ENCODE data around the gene RASGRF2.
A peak's percentile ranks its signal among the peaks of the same experiment; 100 is the strongest.

Gene RASGRF2

DNA sequence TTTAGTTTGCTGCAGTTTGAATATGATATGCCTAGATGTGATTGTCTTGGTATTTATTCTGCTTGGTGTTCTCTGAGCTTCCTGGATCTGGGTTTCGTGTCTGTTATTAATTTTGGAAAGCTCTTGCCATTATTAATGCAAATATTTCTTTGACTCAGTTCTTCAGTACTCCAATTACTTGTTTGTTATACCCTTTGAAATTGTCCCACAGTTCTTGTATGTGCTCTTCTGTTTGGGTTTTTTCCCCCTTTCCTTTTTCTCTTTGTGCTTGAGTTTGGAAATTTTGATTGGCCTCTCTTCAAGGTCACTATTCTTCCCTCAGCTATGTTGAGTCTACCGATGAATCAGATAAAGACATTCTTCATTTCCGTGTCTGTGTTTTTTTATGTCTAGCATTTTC lies 176.4 kb downstream of the RASGRF2 start:
- no peak for DNase-seq (ENCODE audit: low spot score)

GRCh38 chr5:81137833-81138232 lies 177.7 kb downstream of the RASGRF2 start:
- no peak for DNase-seq (ENCODE audit: low spot score)

GRCh38 chr5:81140441-81140840 lies 180.3 kb downstream of the RASGRF2 start:
- no peak for DNase-seq (ENCODE audit: low spot score)

DNA sequence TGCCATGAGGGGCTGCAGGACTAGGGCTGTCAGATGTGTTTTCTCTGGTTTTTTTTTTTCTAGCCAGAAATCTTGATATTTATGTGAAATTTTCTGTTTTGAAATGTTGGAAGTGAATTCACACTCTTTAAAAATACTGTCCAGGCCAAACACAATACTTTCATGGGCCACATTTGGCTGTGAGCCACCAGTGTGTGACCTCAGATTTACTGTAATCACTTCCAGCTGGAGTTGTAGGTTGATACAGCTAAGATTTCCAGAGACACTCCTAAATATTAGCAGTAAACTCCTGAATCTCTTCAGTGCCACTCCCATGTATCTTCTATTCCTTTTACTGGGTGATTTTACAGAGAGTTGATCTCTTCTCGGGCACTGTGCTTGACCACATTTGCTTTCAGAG lies 180.8 kb downstream of the RASGRF2 start:
- no peak for DNase-seq (ENCODE audit: low spot score)

GRCh38 chr5:81142108-81142507 lies 181.9 kb downstream of the RASGRF2 start:
- no peak for DNase-seq (ENCODE audit: low spot score)

- DNase-seq (ENCODE audit: low spot score): no peak
These were observed 185.3 kb downstream of the RASGRF2 start for GRCh38 chr5:81145329-81145935.

DNA sequence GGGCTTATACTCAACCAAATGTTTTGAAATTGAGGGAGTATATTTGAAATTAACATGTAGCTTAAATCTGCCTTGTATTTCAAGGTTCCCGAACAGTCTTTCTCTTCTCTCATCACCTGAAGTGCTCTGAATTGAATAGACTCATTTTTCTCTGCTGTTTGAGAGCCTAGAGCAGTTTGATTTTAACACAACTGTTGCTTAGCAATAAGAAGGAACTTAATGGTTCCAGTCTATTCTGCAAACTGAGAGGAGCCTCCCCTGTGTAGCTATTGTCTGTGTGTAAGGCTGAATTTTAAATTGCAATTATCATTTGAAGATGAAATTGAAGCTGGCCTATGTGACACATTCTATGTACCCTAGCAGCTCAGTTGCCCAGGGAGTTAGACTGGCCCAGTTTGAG lies 185.9 kb downstream of the RASGRF2 start:
- no peak for DNase-seq (ENCODE audit: low spot score)

DNA sequence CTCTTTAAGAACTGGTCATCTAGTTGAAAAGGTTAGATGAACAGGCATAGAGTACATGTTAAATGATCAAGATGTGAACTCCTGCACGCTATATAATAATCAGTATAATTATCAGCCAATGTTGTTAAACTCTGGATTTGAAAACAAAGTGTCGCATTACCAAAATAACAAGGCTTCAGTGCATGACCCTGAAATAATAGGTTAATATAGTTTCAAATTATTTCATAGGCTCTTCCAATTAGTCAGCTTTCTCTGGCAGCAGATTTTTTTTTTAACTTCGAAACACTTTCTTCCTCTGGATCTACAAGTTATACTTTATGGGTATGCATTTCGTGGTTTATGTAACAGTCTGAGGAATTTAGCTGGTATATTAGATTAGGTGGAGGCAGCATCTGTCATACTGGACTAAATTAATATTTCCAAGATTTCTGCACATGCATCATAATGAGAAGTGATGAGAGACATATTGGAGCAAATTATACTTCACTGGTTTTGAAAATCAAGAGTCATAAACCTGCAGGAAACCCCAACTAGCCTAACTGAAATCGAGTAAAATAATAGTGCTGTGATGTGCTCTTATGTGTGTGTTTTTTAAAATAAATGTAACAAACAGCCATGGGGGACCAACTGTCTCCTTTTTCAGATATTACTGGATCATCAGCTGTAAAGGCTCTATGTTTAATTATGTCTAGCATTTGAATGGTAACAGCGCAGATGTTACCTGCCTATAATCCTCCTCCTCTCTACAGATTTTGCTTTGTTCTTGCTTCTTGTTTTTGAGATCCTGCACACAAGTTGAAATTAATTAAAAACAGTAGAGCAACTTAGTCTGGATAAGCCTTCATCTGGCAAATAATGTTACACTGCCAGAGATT lies 187.1 kb downstream of the RASGRF2 start:
- no peak for DNase-seq (ENCODE audit: low spot score)

GRCh38 chr5:81147886-81148571 lies 187.9 kb downstream of the RASGRF2 start:
- DNase-seq (ENCODE audit: low spot score): no peak

DNA sequence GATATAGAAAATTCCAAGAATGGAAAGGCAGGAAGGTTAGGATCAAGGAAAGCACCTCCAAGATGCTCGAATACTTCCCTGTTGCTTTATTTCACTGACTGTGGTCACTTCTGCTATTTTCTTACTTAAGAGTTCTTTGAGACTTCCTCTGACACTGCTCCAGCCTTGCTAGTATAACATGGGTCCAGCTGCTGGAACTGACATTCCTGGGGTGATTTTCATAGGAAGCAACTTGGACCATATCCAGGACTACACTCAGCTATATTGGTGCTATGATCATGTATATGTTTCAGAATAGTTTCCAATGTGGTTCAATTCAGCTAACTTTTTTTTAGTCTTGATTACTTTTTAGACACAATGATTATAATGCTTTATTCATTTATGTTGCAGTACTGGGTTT lies 191.4 kb downstream of the RASGRF2 start:
- DNase-seq (ENCODE audit: low spot score): no peak

GRCh38 chr5:81154725-81155124 lies 194.6 kb downstream of the RASGRF2 start:
- DNase-seq (ENCODE audit: low spot score): no peak

- DNase-seq (ENCODE audit: low spot score): no peak
These were observed 196.6 kb downstream of the RASGRF2 start for GRCh38 chr5:81156732-81157131.

DNA sequence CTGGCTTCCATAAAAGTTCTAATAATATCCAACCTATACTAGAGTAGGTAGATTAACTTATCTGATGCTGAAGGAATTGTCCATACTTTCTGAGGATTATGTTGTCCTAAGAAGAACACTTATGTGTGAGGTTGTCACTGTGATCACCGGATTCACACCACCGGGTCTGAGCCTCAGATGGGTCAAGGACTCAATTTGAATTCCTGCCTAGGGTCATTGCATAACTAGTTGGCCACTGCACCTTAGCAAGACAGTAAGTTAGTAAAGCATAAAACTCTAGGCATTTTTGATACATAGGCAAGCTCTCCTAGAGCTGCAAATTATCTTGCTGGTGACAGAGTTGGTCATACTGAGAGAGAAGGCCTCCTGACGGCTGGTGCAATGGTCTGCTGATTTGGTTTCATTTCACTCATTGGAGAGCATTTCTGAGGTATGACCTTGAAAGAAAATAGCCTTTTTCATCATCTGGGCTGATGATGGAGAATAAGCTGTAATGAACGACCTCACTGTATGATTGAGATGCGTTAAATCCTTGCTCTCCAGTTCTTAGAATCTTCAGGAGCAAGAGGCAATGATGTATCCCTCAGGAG lies 200.9 kb downstream of the RASGRF2 start:
- DNase-seq (ENCODE audit: low spot score): no peak

DNA sequence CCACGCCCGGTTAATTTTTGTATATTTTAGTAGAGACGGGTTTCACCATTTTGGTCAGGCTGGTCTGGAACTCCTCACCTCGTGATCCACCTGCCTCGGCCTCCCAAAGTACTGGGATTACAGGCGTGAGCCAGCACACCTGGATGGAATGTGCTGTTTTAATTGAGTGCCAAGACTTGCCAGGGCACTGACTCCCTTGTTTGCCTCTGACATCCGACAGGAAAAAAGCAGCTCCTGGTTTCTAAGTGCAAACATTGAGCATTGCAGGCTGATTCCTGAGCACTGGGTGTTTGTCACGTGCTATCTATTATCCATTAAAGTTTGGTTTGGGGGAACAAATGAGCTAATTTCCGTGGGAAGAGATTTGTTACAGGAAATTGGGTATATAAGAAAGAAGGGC lies 202.3 kb downstream of the RASGRF2 start:
- no peak for DNase-seq (ENCODE audit: low spot score)

GRCh38 chr5:81163651-81164050 lies 203.5 kb downstream of the RASGRF2 start:
- no peak for DNase-seq (ENCODE audit: low spot score)

DNA sequence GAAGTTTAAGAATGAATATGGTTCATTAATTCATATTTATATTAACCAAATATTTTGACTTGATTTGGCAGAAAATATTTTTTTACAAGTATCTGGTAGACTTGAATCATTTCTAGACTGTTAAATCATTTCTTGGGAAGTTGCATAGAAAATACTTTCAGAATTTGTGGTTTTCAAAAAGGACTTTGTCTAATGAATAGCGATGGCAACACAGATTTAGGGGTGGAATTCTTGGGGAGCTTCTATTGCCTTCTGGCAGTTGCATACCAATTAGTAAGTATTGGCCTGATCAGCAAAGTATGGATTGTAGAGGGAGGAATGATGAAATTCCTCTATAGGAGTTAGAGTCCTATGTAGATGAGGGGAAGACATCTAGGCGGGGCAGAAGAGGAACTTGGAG lies 204.3 kb downstream of the RASGRF2 start:
- no peak for DNase-seq (ENCODE audit: low spot score)

- DNase-seq (ENCODE audit: low spot score): no peak
These were observed 204.8 kb downstream of the RASGRF2 start for GRCh38 chr5:81164936-81165335.

GRCh38 chr5:81165493-81166119 lies 205.4 kb downstream of the RASGRF2 start:
- peak; percentile 69 for DNase-seq (ENCODE audit: low spot score)

- DNase-seq (ENCODE audit: low spot score): no peak
These were observed 206.3 kb downstream of the RASGRF2 start for GRCh38 chr5:81166430-81166829.

DNA sequence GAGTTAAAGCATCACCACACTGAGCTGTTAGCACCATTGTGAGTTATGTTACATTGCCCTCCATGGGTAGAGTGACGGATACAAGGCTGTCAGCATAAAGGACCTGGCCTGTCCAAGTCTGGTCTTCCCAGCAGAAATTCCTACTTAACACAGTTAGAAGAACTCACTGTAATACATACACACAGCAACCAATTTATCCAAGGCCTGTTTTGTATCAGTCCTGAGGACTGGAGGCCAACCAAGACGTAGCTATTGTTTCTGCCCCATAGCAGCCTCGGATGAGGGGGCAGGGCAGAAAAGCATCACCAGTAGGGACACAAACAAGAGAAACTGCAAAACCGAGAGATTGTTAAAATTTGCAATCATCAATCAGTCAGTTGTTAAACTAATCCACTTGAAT lies 206.9 kb downstream of the RASGRF2 start:
- no peak for DNase-seq (ENCODE audit: low spot score)

GRCh38 chr5:81167544-81167943 lies 207.4 kb downstream of the RASGRF2 start:
- peak; percentile 64 for DNase-seq (ENCODE audit: low spot score)

- DNase-seq (ENCODE audit: low spot score): no peak
These were observed 209.8 kb downstream of the RASGRF2 start for GRCh38 chr5:81169924-81170323.
